Glomerular visceral epithelial cell (primary cell): ENCODE results near the gene URM1.

Experiments used
- DNase-seq: peaks from one replicate; pipeline ENCODE4 v3.0.0-alpha.2; 2016; ENCODE audit errors: extremely low spot score

Gene URM1

DNA sequence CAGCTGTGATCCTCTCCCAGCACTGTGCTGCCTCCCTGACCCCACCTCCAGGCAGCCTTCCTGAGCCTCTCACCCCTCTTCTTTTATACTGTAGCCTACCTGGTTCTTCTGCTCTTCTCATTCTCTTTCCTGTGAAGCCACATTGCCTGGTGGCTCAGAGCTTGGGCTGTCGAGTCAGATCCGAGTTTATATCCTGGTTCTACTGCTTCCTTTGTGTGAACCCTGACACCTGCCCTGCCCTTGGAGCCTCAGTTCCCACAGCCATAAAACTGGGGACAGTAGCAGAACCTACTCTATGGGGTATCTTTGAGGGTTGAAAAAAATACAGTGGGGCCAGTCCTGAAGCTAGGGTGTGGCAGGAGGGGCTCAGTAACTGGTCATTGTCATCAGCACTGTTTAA lies 22.0 kb upstream of the URM1 start:
- DNase-seq = no peak

DNA sequence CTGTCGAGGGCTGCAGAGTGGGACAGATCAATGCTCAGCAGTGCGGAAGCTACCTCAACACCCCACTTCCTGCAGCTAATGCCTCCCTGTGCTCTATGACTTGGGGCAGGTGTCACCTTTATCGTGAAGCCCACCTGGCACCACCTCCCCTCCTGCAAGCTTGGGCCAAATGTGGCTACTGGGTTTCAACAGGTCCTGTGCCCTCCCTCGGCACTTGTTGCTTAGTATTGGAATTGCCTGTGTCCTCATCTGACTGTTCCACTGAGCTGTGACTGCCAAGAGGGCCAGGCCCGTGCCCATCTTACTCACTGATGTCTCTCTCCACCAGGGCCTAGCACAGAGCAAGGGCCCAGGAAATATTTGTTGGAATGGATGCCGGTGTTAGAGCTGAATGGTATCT lies 21.4 kb upstream of the URM1 start:
- DNase-seq = no peak

DNA sequence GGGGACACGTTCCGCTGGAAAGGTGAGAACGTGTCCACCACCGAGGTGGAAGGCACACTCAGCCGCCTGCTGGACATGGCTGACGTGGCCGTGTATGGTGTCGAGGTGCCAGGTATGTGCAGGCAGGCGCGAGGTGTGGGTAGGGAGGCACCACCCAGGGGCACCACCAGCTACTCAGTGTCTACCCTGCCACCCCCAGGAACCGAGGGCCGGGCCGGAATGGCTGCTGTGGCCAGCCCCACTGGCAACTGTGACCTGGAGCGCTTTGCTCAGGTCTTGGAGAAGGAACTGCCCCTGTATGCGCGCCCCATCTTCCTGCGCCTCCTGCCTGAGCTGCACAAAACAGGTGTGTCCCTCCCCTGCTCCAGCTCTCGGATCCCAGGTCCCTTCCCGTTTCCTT lies 15.7 kb upstream of the URM1 start:
- DNase-seq = no peak

DNA sequence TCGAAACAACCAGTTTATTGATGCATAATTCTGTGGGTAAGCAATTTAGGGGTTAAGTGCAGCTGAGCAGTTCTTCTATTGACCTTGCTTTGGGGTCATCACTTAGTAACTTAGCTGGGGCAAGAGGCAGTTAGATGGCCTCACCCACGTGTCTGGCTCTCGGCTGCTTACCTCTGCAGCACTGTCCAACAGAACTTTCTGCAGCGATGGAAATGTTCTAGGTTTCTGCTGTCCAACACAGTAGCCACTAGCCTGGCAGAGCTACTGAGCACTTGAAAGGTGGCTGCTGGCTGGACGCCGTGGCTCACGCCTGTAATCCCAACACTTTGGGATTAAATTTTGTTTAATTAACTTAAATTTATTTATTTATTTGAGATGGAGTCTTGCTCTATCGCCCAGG lies 13.1 kb upstream of the URM1 start:
- no peak for DNase-seq

DNA sequence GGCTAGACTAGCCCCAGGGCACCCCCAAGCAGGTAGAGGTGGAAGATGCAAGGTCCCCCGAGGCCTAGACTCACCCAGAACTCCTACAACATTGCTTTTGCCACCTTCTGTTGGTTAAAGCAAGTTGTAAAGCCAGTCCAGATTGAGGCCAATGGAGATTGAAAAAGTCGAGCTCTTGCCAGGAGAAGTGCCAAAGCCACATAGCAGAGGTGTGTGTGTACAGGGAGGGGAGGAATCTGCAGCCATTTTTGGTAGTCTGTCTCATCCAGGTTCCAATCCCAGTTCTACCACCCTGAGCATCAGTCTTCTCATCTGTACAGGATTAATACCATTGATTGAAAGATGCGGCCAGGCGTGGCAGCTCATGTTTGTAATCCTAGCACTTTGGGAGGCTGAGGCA lies 12.3 kb upstream of the URM1 start:
- no peak for DNase-seq

DNA sequence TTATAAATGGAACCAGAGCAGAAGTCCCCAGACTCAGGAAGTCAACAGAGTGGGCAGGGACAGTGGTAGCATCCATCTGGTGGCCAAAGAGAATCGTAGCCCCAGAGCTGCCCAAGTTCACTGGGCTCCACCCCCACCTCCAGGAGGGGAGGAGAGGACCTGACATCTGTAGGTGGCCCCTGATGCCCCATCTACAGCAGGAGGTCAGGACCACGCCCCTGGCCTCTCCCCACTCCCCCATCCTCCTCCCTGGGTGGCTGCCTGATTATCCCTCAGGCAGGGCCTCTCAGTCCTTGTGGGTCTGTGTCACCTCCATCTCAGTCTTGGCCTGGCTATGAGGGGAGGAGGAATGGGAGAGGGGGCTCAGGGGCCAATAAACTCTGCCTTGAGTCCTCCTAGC lies 10.3 kb upstream of the URM1 start:
- no peak for DNase-seq

DNA sequence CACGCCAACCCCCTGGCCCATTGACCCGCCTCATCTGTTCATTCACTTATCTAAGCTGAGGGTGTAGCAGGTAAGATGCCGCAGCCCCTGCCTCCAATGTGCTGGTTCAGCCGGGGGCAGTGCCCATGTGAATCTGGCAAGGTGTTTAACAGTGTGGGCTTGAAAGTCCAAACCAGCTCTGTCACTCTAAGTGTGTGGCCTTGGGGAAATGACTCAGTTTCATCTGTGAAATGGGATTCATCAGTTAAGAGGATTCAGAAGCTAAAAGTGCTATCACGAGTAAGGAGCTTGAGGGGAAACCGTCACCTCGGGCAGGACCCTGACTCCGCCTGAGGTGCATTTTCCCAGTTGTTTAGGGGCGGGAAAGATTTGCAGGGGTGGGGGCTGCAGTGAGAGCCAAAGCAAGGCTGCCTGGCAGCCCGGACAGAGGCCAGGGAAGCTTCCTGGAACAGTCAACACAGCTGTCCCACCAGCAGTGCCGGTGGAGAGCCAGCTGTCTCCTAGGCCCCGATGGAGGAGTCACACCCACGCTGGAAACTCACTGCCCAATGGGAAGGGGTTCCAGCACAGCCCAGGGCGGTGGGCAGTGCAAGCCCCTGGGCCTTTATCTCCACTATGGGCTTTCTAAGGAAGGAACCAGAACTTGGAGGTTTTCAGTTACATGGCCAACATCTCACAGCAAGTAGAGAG lies 9.7 kb upstream of the URM1 start:
- no peak for DNase-seq

DNA sequence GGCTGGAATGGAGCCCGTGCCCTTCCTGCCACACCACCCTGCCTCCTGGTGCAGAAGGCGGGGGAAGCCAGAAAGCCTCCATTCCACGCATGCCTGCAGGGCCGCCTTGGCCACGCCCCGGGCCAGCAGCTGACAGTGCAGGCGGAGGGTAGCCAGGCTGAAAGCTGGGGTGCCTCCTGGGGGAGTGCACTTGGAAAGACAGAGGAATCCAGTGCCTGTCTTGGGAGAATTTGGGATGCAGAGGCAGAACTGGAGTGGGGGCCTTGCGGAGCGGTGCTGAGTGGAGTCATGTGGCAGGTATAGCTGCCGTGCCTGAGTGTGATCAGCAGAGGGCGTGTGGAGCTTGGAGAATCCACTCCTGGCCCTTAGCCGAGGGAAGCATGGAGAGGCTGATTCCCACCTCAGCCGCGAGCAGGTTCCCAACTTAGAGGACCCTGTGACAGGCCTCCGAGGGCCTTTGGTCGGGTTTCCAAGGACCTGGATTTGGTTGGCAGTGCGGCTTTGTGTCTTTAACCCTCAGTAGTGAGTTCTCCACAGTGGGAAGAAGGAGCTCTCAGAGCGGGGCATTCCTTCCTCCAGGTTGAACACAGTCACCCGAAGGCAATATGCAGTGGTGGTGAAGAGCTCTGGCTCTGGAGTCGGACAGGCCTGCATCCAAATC lies 9.1 kb upstream of the URM1 start:
- peak; percentile 80 for DNase-seq

DNA sequence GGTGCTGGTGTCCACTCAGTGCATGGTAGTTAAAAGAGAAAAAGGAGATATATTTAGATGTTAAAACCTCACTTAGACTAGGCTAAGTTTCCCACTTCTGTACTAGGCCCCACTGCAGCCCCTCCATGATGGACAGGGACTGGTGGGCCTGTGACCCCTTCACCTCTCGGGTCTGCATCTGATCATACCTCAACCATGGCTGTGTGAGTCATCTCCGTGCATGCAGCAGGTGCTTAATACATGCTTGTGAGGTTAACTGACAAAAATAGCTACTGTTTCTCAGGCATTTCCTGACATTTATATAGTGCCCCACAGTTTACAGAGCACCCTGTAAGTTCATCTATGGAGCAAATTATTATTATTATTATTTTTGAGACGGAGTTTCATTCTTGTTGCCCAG lies 8.4 kb upstream of the URM1 start:
- DNase-seq = no peak

DNA sequence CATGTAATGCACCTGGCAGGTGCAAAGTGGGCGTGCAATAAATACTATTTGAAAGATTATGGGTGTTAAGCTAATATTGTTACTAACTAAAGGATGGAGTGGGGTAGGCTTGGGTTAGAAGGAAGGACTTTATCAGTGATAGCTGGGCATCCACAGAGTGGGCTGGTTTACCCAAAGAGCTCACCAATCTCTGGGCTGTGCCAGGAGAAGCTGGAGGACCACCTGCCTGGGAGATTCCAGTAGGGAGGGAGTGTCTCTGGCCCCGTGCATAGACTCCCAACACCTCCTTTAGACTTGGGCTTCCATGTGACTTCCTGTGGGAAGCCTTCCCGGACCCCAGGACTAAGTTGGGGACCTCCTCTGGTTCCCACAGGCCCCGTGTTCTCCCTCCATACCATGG lies 5.6 kb upstream of the URM1 start:
- DNase-seq = no peak

DNA sequence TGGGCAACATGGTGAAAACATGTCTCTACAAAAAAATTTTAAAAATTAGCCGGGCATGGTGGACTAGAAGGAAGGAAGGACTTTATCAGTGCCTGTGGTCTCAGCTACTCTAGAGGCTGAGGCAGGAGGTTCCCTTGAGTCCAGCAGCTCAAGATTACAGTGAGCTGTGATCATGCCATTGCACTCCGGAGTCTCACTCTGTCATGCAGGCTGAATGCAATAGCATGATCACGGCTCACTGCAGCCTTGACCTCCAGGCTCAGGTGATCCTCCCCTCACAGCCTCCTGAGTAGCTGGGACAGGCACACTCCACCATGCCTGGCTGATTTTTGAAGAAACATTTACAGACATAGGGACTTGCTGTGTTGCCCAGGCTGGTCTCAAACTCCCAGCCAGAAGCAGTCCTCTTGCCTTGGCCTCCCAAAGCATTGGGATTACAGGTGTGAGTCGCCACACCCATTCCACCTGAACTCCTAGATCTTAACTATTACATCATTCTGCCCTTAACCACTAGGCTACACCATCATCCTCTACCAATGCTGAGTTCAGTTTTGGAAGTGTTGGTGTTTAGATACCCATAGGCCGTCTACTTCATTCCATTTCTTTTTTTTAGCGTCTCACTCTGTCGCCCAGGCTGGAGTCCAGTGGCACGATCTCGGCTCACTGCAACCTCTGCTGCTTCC lies 2.0 kb upstream of the URM1 start:
- DNase-seq = no peak

DNA sequence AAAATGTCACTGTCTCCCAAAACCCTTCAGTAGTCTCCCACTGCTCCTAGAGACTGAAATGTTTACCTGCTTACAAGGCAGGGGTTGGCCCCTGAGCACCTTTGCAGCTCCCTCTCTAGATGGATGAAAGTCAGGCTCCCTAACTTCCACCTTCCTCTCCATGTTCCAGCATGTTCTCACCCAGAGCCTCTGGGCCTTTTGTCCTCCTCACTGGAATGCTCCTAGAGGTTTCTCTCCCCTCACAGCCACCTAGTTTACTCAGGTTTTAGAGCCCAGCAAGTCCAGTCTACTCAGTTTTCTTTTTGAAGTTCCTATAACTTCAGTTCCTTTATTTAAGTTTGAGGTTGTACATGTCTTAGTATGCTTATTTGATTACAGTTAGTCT lies 815 bp upstream of the URM1 start:
- DNase-seq = no peak

DNA sequence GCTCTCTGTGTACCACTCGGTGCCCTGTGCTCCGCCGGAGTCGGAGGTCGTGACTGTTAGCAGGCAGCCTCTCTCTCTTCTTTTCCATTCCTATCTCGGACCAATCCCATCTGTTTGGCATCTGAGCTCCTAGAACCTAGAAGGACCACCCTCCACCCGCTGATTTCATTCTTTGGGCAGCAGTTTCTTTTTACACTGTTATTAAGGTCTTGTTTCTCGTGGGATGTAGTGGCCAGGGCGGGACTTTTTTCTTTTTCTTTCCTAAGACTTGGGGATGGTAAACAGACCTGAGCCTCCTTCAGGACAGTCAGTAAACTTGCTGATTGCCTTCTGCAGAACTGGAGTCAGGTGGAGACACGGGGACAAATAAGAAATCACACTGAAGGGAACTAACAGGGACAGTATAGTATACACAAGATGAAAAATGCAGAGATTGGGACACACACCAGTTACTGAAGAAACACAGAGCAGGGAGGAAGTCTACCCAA lies 500 bp downstream of the URM1 start:
- no peak for DNase-seq

DNA sequence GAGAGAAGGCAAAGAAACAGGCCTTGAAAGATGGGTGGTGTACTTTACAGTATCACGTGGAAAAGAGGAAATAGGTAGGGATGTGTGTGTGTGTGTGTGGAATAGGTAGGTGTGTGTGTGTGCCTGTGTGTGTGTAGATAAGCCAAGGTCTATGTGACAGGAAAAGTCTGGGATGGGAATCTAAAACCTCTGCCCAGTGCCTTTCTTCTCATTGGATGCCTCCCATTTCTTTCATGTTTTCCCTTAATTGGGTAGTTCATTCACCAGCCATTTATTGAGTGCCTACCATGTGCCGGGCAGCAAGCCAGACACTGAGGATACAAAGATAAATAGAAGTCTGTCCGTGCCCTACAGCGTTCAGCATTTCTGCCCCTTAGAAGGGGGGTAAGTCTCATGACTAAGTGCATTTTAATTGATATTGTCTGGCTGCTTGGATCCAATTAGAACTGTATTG lies 1.0 kb downstream of the URM1 start:
- DNase-seq = no peak

DNA sequence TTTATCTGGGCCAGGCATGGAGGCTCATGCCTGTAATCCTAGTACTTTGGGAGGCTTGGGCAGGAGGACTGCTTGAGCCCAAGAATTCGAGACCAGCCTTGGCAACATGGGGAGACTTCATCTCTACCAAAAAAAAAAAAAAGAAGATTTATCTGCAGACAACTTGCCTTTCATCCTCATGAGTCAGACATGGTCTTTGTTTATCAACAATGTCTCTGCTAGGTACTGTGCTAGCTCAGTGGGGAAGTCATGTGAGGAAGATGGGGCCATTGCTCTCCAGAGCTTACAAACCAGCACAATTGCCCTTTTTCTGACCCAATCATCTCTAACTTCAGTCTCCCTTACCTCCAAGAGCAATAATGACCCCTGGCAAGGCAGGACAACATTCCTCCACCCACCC lies 1.6 kb downstream of the URM1 start:
- DNase-seq = no peak

DNA sequence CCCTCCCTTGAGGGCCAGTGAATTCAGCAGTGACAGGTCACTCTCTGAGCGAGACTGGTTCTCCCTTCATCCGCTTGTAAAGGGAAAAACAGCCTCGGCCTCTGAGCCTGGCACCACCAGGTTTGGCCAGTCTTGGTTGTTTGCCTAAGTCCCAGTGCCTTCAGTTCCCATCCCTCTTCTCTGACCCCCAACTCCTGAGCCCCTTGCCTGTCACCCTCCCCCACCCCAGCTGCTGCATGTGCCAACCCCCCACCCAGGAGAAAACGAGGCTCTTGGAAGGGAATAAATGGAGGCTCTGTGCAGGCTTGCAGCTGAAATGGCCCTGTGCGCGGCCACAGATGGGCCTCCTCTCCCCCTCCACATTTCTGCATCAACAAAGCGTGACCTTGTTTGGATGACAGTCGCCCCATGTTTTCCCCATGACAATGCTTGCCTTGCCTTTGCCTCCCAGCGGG lies 3.1 kb downstream of the URM1 start:
- DNase-seq = no peak

DNA sequence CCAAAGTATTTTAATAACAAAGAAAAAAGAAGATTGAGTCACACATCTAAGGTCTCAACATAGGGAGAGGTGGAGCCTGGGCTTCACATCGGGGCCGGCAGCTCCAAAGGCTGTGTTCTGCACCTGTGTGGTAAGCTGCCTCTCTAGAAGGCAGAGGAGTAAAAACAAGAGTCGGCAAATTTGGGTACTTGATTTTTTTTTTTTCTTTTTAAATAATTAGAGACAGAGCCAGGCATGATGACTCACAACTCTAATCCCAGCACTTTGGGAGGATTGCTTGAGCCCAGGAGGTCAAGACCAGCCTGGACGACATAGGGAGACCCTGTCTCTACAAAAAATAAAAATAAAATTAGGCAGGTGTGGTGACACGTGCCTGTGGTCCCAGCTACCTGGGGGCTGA lies 4.7 kb downstream of the URM1 start:
- no peak for DNase-seq

DNA sequence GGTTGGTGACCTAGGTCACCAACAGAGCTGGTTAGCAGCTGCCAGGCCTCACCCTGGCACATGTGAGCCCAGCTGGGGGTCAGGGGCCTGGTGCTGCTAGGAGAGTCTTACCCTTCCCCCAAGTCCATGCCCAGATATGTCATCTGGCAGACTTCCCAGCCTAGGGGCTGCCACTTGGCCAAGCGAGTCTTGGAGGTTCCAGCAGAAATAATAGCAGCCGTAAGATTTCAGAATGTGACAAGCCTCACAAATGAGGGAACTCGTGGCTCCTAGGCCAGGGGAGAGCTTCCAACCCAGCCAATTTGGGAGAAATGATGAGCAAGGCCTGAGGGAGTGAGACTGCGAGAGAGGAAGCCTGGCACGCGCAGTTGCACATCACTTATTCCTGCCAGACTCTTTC lies 11.1 kb downstream of the URM1 start:
- no peak for DNase-seq

DNA sequence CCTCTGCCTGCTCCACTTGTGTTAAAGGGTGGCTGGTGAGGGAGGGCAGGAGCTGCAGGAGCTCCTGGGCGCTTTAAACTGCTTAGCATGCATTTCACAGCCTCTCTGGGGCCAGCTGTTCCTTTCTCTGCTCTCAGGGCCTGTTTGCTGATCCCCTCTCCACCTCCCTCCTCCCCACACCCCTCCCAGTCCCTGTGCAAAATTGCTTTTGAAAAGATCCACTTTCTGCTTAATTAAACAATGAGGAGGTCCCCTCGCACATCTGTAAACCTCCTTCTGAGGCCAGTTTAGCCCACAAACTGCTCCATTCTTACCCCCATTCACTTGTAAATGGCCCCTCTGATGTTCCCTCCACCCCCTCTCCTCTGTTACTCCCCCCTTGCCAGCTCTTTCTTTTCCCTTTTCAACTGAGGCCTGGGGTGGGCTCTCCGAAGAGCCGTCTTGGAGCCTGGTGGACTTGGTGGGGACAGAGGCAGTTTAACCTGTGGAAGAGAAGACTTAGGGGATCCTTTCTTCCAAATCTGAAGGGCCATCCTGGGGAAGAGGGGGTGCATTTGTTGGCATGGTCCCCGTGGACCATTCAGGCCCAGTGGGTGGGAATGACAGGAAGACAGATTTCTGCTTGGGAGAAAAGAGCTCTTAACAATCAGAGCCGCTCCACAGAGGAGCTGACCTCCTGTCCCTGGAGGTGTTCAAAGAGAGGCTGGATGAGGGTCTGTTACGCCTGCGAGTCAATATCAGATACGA lies 12.0 kb downstream of the URM1 start:
- DNase-seq = no peak

DNA sequence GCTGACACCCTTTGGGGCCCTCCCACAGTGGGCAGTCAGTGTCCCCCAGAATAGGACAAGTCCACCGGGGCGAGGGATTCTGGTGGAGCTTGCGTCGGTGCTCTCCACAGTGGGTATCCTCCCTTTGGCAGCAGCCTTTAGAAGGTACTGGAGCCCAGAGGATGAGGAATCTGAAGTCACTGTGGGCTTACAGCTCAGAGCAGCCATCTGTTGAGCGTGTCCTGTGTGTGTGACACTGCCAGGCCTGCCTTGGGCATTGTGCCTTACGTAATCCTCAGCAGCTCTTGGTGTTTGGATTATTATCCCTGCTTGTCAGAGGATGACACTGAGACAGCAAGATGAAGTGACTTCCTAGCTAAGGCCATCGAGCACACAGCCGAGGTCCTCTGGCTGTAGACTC lies 12.6 kb downstream of the URM1 start:
- no peak for DNase-seq

DNA sequence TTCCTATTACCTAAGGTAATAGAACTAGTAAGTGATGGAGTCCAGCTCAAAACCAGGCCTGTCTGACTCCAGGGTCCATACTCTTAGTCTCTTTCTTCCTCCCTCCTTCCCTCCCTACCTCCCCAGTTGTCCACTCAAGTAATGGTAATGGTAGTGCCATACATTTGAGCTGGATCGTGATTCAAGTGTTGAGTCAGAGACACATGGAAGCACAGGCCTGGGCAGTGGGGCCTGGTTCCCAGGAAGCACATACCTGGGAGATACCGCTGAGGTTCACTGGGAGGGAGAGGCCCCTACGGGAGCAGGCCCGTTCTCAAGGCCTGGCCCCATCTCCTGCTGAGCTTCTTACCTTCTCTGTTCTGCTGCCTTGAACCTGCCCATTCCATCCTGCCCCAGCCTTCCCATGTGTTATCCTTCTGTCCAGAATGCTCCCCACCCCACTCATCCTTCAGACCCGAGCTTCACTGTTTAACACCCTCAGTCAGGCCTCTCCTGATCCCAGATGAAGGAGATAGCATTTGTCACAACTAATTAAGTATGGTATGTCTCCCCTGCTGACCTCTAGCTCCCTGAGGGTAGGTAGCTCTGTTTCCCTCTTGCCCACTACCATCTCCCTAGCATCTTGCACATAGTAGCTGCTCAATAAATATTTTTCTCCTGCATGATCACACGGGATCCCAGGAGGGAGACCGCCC lies 13.8 kb downstream of the URM1 start:
- no peak for DNase-seq
